Suprapubic skin (tissue), 4 donors: Measurements from ENCODE around the gene ARID3A.

Experiments used
- POLR2A ChIP-seq, 2 donors: fragments of 450-650 bp; IDR thresholded peaks; one replicate each; pipeline ENCODE4 v1.6.1; 2017; ENCODE audit warnings: antibody characterized with exemption in 2 of 2, mild to moderate bottlenecking in 2 of 2, moderate library complexity in 2 of 2
- POLR2AphosphoS5 ChIP-seq, 3 donors: sonication (generic); formaldehyde crosslinking; IDR thresholded peaks; one replicate each; pipeline ENCODE4 v1.6.1; 2017; ENCODE audit warnings: antibody characterized with exemption in 3 of 3
- TF ChIP-seq, protein P1 (sequence below), 2 donors: fragments of 200-600 bp in 1 of 2; fragments of 450-650 bp in 1 of 2; sonication (generic) in 1 of 2; IDR thresholded peaks; one replicate each; pipeline ENCODE4 v1.5.1; 2016 to 2019; ENCODE audit warnings: antibody characterized with exemption in 2 of 2, mild to moderate bottlenecking in 1 of 2, moderate library complexity in 1 of 2

- TF ChIP-seq POLR2A (IDR thresholded peaks at IDR 0.05) (no peak), POLR2AphosphoS5 (IDR thresholded peaks at IDR 0.05) (no peak)
- TF ChIP-seq, protein P1, sequence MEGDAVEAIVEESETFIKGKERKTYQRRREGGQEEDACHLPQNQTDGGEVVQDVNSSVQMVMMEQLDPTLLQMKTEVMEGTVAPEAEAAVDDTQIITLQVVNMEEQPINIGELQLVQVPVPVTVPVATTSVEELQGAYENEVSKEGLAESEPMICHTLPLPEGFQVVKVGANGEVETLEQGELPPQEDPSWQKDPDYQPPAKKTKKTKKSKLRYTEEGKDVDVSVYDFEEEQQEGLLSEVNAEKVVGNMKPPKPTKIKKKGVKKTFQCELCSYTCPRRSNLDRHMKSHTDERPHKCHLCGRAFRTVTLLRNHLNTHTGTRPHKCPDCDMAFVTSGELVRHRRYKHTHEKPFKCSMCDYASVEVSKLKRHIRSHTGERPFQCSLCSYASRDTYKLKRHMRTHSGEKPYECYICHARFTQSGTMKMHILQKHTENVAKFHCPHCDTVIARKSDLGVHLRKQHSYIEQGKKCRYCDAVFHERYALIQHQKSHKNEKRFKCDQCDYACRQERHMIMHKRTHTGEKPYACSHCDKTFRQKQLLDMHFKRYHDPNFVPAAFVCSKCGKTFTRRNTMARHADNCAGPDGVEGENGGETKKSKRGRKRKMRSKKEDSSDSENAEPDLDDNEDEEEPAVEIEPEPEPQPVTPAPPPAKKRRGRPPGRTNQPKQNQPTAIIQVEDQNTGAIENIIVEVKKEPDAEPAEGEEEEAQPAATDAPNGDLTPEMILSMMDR (IDR thresholded peaks at IDR 0.05), result no peak
These were observed 23.1 kb downstream of the ARID3A start for GRCh38 chr19:948842-949496.
